ENCODE data around the gene ARHGEF10L. TPM values are rescaled to one million over a fixed set of nuclear protein-coding genes. Genes with fewer than 3 reads are reported as not detected.

The ARHGEF10L gene
- total RNA-seq, 1 experiment from 2014 or later, result 21.6 TPM

GRCh38 chr1:17521946-17522612 lies 17.4 kb upstream of the ARHGEF10L start:
- no TSS peak for BruUV-seq (replicated peaks)
- intact Hi-C loops (cut with micrococcal nuclease; ENCODE audit: unreplicated experiment), result loop anchor here (10.0 kb wide), 1 partner anchor 63 kb away; no protein-coding TSS in a partner anchor
- no peak overlapping the region for H2AFZ ChIP-seq
- CTCF ChIA-PET, result interaction anchor here (0.6 kb wide), 1 partner anchor 89 kb away, joined by 3 read pairs; no protein-coding TSS in a partner anchor
- no peak overlapping the region for H3K4me2 ChIP-seq
- H3K27me3 ChIP-seq (ENCODE audit: insufficient read depth, low read depth), result no peaks in the 10 kb centered on the region
- no peaks in the 10 kb centered on the region for H4K20me1 ChIP-seq (ENCODE audit: insufficient read depth)
- POLR2A ChIA-PET (ENCODE audit: unreplicated experiment), result no interaction called here
- no peaks in the 10 kb centered on the region for H3K9me3 ChIP-seq (ENCODE audit: insufficient read depth, low read depth)
- H3K4me3 ChIP-seq, result no peak overlapping the region
- DNase-seq, result no peak
- H3K36me3 ChIP-seq (ENCODE audit: low read depth), result no peaks in the 10 kb centered on the region
- peaks cover 29% of the 10 kb centered on the region for H3K4me1 ChIP-seq (replicated peaks; ENCODE audit: insufficient read depth)
- no peak for TF ChIP-seq EZH2 (IDR thresholded peaks at IDR 0.05; ENCODE audit: low read depth)
- TF ChIP-seq, protein P1, sequence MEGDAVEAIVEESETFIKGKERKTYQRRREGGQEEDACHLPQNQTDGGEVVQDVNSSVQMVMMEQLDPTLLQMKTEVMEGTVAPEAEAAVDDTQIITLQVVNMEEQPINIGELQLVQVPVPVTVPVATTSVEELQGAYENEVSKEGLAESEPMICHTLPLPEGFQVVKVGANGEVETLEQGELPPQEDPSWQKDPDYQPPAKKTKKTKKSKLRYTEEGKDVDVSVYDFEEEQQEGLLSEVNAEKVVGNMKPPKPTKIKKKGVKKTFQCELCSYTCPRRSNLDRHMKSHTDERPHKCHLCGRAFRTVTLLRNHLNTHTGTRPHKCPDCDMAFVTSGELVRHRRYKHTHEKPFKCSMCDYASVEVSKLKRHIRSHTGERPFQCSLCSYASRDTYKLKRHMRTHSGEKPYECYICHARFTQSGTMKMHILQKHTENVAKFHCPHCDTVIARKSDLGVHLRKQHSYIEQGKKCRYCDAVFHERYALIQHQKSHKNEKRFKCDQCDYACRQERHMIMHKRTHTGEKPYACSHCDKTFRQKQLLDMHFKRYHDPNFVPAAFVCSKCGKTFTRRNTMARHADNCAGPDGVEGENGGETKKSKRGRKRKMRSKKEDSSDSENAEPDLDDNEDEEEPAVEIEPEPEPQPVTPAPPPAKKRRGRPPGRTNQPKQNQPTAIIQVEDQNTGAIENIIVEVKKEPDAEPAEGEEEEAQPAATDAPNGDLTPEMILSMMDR (conservative IDR thresholded peaks at IDR 0.05), result no peak
- no peaks in the 10 kb centered on the region for H3K9me2 ChIP-seq (ENCODE audit: insufficient read depth)
- H3K79me2 ChIP-seq (ENCODE audit: low read depth), result no peaks in the 10 kb centered on the region
- no peak overlapping the region for H3K27ac ChIP-seq
- peaks cover 4% of the 10 kb centered on the region; the same call in 1 of the 2 replicates for H3F3A ChIP-seq (ENCODE audit: insufficient read depth, low read depth)

- H3F3A ChIP-seq (ENCODE audit: insufficient read depth, low read depth), result no peaks in the 10 kb centered on the region; the same call in 1 of the 2 replicates
- no peak overlapping the region for H3K4me2 ChIP-seq
- H3K27me3 ChIP-seq (ENCODE audit: insufficient read depth, low read depth), result no peaks in the 10 kb centered on the region
- ChIA-PET CTCF (no interaction called here), POLR2A (ENCODE audit: unreplicated experiment) (interaction anchor here (0.6 kb wide), 1 partner anchor 46 kb away, joined by 19 read pairs; no protein-coding TSS in a partner anchor)
- H3K79me2 ChIP-seq (ENCODE audit: low read depth), result no peaks in the 10 kb centered on the region
- no peaks in the 10 kb centered on the region for H3K9me2 ChIP-seq (ENCODE audit: insufficient read depth)
- TF ChIP-seq EZH2 (IDR thresholded peaks at IDR 0.05; ENCODE audit: low read depth), result no peak
- TF ChIP-seq, protein P1 (conservative IDR thresholded peaks at IDR 0.05), result no peak
- no peak for DNase-seq
- no peak overlapping the region for H2AFZ ChIP-seq
- H3K4me1 ChIP-seq (replicated peaks; ENCODE audit: insufficient read depth), result peaks cover 21% of the 10 kb centered on the region
- H3K27ac ChIP-seq, result no peak overlapping the region
- no peak overlapping the region for H3K4me3 ChIP-seq
- H4K20me1 ChIP-seq (ENCODE audit: insufficient read depth), result no peaks in the 10 kb centered on the region
- intact Hi-C loops (cut with micrococcal nuclease; ENCODE audit: unreplicated experiment), result loop anchor here (10.0 kb wide), 1 partner anchor 61 kb away; no protein-coding TSS in a partner anchor
- no TSS peak for BruUV-seq (replicated peaks)
- H3K36me3 ChIP-seq (ENCODE audit: low read depth), result no peaks in the 10 kb centered on the region
- no peaks in the 10 kb centered on the region for H3K9me3 ChIP-seq (ENCODE audit: insufficient read depth, low read depth)
These were observed 16.0 kb upstream of the ARHGEF10L start for GRCh38 chr1:17523321-17524041.

DNA sequence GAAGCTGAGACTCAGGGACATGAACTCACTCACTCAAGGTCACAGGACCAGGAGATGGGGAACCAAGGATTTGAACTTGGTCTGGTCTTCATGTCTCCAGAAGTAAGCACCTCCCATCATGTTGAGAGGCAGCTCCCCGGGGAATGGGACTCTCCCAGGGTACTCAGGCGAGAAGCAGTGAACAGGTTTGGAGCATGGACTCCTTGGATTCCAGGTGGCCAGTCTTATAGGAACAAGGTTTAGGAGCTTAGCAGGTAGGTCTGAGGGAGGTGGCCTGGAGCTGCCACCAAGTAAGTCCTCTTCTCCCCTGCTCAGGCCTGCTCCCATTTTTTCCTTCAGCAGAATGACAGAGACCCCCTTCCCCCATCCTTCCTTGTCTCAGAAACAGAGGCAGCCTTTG lies 14.9 kb upstream of the ARHGEF10L start:
- Histone ChIP-seq H3K27me3 (ENCODE audit: insufficient read depth, low read depth) (no peaks in the 10 kb centered on the region), H3K36me3 (ENCODE audit: low read depth) (no peaks in the 10 kb centered on the region), H4K20me1 (ENCODE audit: insufficient read depth) (no peaks in the 10 kb centered on the region), H3K9me2 (ENCODE audit: insufficient read depth) (no peaks in the 10 kb centered on the region), H3K4me2 (no peak overlapping the region), H3K79me2 (ENCODE audit: low read depth) (no peaks in the 10 kb centered on the region), H3K9me3 (ENCODE audit: insufficient read depth, low read depth) (no peaks in the 10 kb centered on the region), H3K4me3 (no peak overlapping the region), H3K4me1 (replicated peaks; ENCODE audit: insufficient read depth) (peaks cover 28% of the 10 kb centered on the region), H3K27ac (no peak overlapping the region), H2AFZ (no peak overlapping the region), H3F3A (ENCODE audit: insufficient read depth, low read depth) (no peaks in the 10 kb centered on the region; the same call in 1 of the 2 replicates)
- no peak for DNase-seq
- TF ChIP-seq, protein P1 (conservative IDR thresholded peaks at IDR 0.05), result no peak
- TF ChIP-seq EZH2 (IDR thresholded peaks at IDR 0.05; ENCODE audit: low read depth), result no peak
- ChIA-PET CTCF (no interaction called here), POLR2A (ENCODE audit: unreplicated experiment) (no interaction called here)
- BruUV-seq (replicated peaks), result no TSS peak
- intact Hi-C loops (cut with micrococcal nuclease; ENCODE audit: unreplicated experiment), result loop anchor here (10.0 kb wide), 1 partner anchor 60 kb away; no protein-coding TSS in a partner anchor
